CD4-positive, alpha-beta T cell treated with Interleukin-21 for 1 hour (primary cell): ENCODE results near the gene UBE2L3.
"Not testable (repeated sequence)": the region's sequence is repeated elsewhere in the genome, so short reads cannot be mapped to it uniquely, and the experiment has no call there.

ENCODE experiments used
- DNase-seq: peaks from one replicate; pipeline ENCODE4 v3.0.0-alpha.2; 2020

Gene UBE2L3

GRCh38 chr22:21567456-21568346 lies at the start of gene UBE2L3:
UBE2L3 (plus strand) TSS chr22:21567714; CDS start chr22:21567745, 31 bp downstream.
- DNase-seq: peak; percentile 85

DNA sequence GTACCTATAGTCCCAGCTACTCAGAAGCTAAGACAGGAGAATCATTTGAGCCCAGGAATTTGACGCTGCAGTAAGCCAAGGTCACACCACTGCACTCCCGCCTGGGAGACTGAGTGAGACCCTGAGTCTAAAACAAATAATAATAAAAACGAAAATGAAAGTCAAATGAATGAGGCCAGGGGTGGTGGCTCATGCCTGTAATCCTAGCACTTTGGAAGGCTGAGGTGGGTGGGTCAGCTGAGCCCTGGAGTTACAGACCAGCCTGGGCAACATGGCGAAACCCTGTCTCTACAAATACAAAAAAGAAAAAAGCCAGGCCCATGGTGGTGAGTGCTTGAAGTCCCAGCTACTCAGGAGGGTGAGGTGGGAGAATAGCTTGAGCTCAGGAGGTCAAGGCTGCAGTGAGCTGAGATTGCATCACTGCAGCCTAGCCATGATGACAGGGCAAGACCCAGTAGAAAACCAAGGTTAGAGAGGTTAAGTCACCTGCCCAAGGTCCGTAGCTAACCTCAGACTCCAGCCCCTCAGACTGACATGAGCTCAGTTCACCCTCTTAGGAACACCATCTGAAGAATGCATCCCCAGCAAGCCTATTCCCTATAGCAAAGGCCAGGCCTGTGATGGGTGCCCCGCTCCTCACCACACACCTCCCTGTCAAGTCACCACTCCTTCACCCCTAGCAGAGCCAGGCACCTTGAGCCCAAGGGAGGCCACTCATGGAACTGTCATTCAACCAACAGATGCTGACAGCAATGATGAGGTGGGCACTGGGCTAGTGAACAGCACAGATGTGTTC lies 40.6 kb upstream of the UBE2L3 start:
- DNase-seq: not testable (repeated sequence)

GRCh38 chr22:21531525-21531924 lies 36.0 kb upstream of the UBE2L3 start:
- DNase-seq: not testable (repeated sequence)

DNA sequence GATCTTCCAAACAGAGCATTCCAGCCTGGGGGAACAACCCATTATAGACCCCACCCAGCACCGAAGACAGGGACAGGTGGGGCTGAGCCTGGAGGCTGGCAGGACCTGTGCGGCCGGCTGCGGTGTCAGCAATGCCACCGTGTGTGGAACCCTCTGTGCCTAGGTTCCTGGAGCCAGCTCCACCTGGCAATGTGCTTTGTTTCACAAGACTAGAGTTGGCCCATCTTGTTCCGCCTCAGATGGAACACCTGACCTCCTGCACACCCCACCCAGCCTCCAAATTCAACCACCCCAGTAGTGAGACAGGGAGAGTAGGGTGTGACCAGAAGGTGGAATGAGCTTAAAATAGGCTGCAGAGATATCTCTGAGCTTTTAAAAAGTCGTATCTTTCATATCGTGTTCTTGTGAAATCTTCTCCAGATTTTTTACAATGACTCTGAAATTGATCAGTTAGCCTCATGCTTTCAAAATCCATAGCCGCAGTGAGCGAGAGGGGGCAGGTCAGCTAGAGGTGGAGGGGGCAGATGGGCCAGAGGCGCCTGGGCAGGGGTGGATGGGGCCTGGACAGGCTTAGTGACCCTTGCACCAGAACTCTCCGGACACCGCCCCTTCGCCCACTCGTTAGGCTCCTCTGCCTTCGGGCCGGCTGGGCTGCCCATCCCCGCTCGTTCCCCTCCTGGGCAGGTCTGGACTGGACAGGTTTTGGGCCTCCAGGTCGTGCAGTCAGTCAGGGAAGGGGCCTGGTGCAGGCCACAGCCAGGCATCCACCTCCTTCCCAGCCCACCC lies 34.5 kb upstream of the UBE2L3 start:
- DNase-seq: not testable (repeated sequence)

- DNase-seq: not testable (repeated sequence)
Observed at GRCh38 chr22:21539862-21540261, 27.7 kb upstream of the UBE2L3 start.

DNA sequence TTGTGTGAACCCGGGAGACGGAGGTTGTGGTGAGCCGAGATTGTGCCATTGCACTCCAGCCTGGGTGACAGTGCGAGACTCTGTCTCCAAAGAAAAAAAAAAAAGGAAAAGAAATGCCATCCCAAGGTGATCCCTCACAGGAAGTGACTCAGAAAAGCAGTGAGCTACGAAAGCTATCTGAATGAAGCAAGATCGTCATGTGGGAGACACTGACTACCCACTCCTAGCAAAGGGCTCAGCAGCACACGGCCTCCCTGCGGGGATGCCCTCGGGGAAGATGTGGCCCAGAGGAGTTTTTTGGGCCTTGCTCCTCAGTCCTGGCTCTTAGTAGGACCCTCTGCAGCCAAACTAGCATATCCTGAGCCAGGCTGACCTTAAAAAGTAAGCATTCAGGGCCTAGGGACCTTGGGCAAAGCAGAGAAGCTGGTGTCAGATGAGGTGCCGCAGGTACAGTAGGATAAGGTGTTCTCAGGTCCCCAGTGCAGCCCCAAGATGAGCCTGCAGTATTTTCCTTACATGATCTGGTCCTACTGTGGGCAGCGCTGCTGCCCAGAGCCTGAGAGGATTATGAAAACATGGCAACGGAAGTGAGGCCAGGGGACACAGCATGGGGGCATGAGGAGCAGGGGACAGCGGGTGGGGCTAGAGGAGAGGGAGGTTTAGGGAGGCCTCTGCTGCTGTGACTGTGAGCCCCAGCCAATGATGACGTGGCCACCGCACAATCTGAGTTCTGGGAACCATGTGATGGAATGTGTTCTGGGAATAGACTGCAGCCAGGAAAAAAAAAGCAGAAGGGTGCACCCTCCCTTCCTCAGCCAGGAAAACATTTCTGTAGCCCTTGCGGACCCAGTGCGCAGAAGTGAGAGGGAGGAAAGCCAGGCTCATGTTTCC lies 22.8 kb upstream of the UBE2L3 start:
- DNase-seq: not testable (repeated sequence)

DNA sequence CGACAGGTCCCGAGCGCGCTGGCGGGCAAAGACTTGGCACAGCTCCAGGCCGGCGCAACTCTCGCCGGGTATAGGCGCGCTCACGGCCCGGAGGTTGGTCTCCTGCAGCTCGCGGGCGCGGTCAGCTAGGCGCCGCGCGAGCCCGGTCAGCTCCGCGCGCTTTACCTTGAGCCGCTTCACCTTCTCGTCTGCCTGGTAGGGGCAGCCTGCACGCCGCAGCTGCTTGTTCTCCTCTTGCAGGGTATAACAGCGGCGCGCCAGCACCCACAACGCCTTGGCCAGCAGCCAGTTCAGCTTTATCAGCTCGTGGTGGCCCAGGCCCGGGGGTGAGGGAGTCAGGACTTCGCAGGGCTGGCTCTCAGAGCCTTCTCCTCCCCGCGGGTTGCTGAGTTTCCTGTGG lies 18.0 kb upstream of the UBE2L3 start:
- DNase-seq: not testable (repeated sequence)

DNA sequence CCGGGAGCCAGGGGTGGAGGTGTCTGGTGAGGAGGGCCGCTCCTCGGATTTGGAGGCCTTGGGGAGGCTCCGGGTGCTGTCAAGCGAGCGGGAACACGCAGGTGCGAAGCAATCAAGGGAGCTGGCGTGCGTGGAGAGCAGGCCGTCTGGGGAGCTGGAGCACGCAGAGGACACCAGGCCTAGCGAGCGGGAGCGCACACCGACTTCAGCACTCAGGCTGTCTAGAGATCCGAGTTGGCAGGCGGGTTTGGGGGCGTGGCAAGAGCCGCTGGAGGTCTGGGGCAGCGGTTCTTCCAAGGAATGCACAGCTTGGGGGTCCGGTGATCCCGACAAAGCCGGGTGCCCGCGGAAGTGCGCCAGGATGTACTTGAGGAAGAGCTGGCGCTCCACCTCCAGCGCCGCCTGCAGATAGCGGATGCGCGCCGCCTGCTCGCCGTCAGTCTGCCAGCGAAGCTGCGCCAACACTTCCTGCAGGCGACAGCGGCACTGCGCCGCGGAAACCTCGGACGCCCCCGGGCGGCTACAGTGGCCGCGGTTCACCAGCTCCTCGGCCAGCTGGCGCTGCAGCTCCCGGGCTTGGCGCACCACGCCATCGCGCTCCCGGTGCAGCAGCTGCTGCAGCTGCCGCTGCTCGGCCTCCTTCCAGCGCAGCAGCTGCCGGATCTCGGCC lies 17.4 kb upstream of the UBE2L3 start:
- not testable (repeated sequence) for DNase-seq

DNA sequence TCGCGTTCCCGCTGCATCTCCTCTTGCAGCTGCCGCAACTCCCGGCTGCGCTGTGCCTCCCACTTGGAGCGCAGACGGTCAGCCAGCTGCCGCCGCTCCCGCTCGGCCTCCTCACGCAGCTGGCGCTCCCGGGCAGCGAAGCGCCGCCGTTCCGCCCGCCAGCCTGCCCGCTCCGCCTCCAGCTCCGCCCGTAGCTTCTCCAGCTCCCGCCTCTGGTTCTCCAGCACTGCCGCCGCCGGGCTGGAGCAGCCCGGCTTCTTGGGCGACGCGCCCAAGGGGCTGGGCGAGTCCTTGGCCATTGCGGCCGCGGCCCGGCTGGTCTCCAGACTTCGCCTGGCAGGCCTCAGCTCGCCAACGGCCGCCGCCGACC lies 16.9 kb upstream of the UBE2L3 start:
- DNase-seq: not testable (repeated sequence)

GRCh38 chr22:21551361-21551760 lies 16.2 kb upstream of the UBE2L3 start, which contains the start of gene RIMBP3C:
RIMBP3C (minus strand) TSS chr22:21551461; CDS start chr22:21550976, 485 bp downstream.
- DNase-seq: not testable (repeated sequence)

DNA sequence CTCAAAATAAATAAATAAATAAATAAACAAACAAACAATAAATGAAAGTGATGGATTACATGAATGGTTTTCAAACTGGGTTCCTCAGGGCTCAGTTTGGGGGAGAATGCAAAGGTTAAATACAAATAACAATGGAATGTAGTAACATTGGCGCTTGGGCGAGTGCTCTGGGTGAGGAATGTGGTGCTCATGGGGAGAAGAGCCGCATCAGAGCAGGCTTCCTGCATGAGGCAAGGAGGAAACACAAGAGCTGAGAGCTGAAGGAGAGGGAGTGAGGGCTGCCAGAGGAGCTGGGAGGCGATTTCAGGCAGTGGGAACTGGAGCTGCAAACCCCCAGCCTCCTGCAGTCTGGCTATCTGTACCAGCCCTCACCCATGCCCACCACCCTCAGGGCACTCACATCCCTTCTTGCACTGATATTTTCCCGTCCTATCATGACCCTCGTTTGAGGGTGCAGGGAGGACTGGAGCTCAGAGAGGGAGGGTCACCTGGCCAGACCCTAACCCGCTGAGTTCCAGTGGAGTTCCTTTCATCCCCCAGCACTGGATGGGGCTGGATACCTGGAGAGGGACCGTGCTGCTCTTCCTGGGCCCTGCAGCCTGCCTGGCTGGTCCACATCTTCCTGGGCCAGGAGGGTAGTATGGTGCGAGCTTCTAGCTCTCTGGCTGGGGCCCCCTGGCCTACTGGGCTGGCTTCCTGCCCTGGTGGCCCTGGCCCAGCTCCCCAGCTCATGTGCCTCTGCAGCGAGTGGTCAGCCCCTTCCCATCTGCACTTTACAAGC lies 8.0 kb upstream of the UBE2L3 start:
- not testable (repeated sequence) for DNase-seq

GRCh38 chr22:21560657-21561056 lies 6.9 kb upstream of the UBE2L3 start:
- not testable (repeated sequence) for DNase-seq

DNA sequence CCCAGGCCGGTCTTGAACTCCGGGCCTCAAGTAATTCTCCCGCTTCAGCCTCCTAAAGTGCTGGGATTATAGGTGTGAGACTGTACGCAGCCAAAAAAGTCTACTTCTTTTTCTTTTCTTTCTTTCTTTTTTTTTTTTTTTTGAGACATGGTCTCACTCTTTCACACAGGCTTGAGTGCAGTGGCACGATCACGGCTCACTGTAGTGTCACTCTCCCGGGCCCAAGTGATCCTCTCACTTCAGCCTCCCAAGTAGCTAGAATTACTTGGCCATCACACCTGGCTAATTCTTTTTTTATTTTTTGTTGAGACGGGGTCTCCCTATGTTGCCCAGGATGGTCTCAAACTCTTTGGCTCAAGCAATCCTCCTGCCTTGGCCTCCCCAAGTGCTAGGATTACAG lies 3.6 kb upstream of the UBE2L3 start:
- no peak for DNase-seq

GRCh38 chr22:21564411-21564810 lies 3.1 kb upstream of the UBE2L3 start:
- DNase-seq: no peak

- DNase-seq: peak; percentile 16
Observed at GRCh38 chr22:21568347-21569075, 997 bp downstream of the UBE2L3 start.

GRCh38 chr22:21569076-21569427 lies 1.5 kb downstream of the UBE2L3 start:
- DNase-seq: not testable (repeated sequence)

DNA sequence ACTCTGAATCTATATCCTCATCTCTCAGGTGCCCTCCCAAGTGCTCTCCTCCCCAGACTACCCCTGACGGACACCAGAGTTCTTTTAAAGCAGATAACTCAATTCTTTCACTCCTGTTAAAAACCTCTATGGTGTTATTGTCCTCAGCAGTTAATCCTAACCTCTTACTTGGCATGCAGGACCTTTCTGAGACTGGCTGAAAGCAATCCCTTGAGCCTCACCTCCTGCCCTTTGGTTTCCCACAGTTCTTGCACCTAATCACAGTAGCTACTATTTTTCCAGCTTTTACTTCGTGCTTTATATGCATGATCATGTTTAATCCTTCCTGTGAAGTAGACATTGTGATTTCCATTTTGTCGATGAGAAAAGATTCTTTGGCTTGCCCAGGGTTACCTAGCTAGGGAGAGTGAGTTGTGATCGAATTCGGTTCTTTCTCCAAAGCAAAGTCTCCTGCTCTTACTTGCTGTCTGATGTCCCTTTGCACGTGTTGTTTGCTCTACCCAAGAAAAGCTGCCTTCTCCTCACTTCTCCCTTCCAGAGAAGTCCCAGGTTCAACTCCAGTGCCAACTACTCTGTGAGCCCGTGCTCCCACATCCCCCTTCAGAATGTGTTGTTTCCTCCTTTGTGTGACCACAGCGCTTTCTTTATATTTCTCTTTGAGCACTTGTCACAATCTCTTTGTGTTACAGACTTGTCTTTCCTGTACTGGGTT lies 2.1 kb downstream of the UBE2L3 start:
- DNase-seq: no peak

GRCh38 chr22:21570398-21570797 lies 2.9 kb downstream of the UBE2L3 start:
- no peak for DNase-seq

- DNase-seq: no peak
Observed at GRCh38 chr22:21571679-21572078, 4.2 kb downstream of the UBE2L3 start.
